CD4-positive, alpha-beta memory T cell (primary cell): ENCODE data around the gene SSUH2. TPM values are rescaled to one million over a fixed set of nuclear protein-coding genes. Genes with fewer than 3 reads are reported as not detected.
A peak's percentile ranks its signal among the peaks of the same experiment; 100 is the strongest.

ENCODE experiments used
- CTCF ChIA-PET: fragments of 350-600 bp; sonication (Branson Sonifier 250); formaldehyde crosslinking; loops from one replicate; lab custom pipeline; 2021; ENCODE audit warnings: inconsistent platforms; ENCODE audit not compliant: partially characterized antibody; lab: Charles Lee
- POLR2A ChIA-PET: fragments of 350-600 bp; sonication (Branson Sonifier 250); formaldehyde crosslinking; loops from one replicate; lab custom pipeline; 2021; ENCODE audit not compliant: partially characterized antibody; lab: Charles Lee
- DNase-seq, 5 donors: peaks; one replicate each; pipeline versions ENCODE4 v3.0.0 to v3.0.0-alpha.2; 2020 to 2022; ENCODE audit warnings: mixed read lengths in 1 of 5
- H3K27ac ChIP-seq: one replicate; pipeline ENCODE4 v1.7.0; 2013; ENCODE audit warnings: low read depth, low read length
- H3K27me3 ChIP-seq: 2 replicates; pipeline ENCODE4 v1.7.0; 2013; ENCODE audit warnings: mild to moderate bottlenecking, low read length, moderate library complexity; ENCODE audit not compliant: insufficient read depth
- H3K36me3 ChIP-seq: 2 replicates; pipeline ENCODE4 v1.7.0; 2013; ENCODE audit warnings: mild to moderate bottlenecking, low read length, moderate library complexity; ENCODE audit not compliant: insufficient read depth
- H3K4me1 ChIP-seq: 2 replicates; pipeline ENCODE4 v1.7.0; 2013; ENCODE audit warnings: mild to moderate bottlenecking, low read length, moderate library complexity; ENCODE audit not compliant: insufficient read depth
- H3K4me3 ChIP-seq, 2 donors: one replicate each; pipeline ENCODE4 v1.7.0; 2013; ENCODE audit warnings: low read length in 2 of 2, mild to moderate bottlenecking in 1 of 2
- H3K9me3 ChIP-seq, 2 donors: one replicate each; pipeline ENCODE4 v1.7.0; 2013; ENCODE audit warnings: low read length in 2 of 2, control low read depth in 1 of 2; ENCODE audit not compliant: control insufficient read depth in 1 of 2
- H3K27ac Mint-ChIP-seq, 7 donors: one replicate each; pipeline ENCODE4 v1.8.0; 2020 to 2021; ENCODE audit warnings: mixed read lengths in 7 of 7, mild to moderate bottlenecking in 6 of 7, inconsistent platforms in 3 of 7, moderate library complexity in 3 of 7
- H3K27me3 Mint-ChIP-seq, 2 donors: one replicate each; pipeline ENCODE4 v1.8.0; 2020 to 2021; ENCODE audit warnings: mixed read lengths in 2 of 2
- H3K36me3 Mint-ChIP-seq, 2 donors: one replicate each; pipeline ENCODE4 v1.8.0; 2020 to 2021; ENCODE audit warnings: mixed read lengths in 2 of 2, inconsistent platforms in 1 of 2, mild to moderate bottlenecking in 1 of 2
- H3K4me1 Mint-ChIP-seq, 4 donors: one replicate each; pipeline ENCODE4 v1.8.0; 2020 to 2021; ENCODE audit warnings: mixed read lengths in 4 of 4, mild to moderate bottlenecking in 1 of 4
- H3K4me3 Mint-ChIP-seq, 8 donors: one replicate each; pipeline ENCODE4 v1.8.0; 2020 to 2021; ENCODE audit warnings: mixed read lengths in 8 of 8, mild to moderate bottlenecking in 7 of 8, moderate library complexity in 6 of 8, inconsistent platforms in 3 of 8
- H3K9me3 Mint-ChIP-seq, 8 donors: one replicate each; pipeline ENCODE4 v1.8.0; 2020 to 2021; ENCODE audit warnings: mixed read lengths in 8 of 8, mild to moderate bottlenecking in 5 of 8, inconsistent platforms in 3 of 8, moderate library complexity in 1 of 8
- intact Hi-C: fragments of 100-400 bp; cut with micrococcal nuclease; formaldehyde crosslinking; loops from one replicate; pipeline ENCODE4 v1.15.1; 2023
- polyA plus RNA-seq, 2 donors: library from polyadenylated mRNA; unstranded; fragments of 300-500 nt; fragmentation: Illumina TruSeq; gene quantifications; one replicate each; pipeline ENCODE4 v1.2.3, GENCODE V29; 2021
- total RNA-seq, 2 experiments: library from RNA; stranded (reverse); gene quantifications; one replicate each; pipeline ENCODE4 v1.2.3, GENCODE V29; 2021

Gene SSUH2
- total and polyA plus RNA-seq, 4 experiments from 2014 or later, result not detected

DNA sequence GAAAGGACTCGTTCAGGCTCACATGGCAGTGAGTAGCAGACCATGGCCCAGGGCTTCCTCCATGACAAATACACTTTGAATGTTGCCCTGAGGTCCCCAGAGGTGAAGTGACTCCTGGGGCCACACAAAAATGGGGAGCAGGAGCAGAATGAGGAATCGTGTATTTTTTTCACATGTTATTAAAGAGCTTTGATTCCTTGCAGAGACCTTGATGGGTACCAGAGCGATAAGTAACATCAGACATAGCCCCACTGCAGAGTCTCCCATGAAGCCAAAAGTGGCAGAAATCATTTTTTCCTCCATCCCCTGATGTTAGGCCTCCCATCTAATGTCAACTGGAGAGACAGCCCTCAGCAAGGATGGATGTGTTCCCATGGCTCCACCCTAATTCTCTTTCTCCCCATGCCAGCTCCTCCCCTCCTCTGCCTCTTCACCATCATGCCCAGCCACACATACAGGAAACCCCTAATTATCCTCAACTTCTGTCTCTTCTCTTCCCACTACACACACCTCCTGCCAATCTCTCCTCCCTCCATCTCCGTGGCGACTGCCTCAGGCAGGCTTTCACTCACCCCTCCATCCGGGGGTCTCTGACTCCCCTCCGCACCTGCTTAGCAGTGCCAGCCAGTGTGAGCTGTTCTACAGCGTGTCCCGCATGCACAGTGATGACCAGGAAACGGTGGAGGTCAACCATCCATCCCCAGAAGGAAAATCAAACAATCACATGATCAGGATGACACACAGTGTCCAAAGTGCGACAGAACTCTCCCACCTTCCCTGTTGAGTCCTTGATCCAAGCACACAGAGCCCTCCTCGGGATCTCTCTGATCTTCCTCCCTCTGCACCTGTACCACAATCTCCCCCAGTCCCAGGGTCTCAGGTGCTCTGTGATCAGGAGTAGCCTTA, 7.1 kb upstream of the SSUH2 start:
- POLR2A ChIA-PET, result no interaction called here
- H3K9me3 Mint-ChIP-seq, result peaks cover 0 to 8% (median 0%) of the 10 kb centered on the region in 8 donors
- no peaks in the 10 kb centered on the region for H3K4me1 Mint-ChIP-seq

DNA sequence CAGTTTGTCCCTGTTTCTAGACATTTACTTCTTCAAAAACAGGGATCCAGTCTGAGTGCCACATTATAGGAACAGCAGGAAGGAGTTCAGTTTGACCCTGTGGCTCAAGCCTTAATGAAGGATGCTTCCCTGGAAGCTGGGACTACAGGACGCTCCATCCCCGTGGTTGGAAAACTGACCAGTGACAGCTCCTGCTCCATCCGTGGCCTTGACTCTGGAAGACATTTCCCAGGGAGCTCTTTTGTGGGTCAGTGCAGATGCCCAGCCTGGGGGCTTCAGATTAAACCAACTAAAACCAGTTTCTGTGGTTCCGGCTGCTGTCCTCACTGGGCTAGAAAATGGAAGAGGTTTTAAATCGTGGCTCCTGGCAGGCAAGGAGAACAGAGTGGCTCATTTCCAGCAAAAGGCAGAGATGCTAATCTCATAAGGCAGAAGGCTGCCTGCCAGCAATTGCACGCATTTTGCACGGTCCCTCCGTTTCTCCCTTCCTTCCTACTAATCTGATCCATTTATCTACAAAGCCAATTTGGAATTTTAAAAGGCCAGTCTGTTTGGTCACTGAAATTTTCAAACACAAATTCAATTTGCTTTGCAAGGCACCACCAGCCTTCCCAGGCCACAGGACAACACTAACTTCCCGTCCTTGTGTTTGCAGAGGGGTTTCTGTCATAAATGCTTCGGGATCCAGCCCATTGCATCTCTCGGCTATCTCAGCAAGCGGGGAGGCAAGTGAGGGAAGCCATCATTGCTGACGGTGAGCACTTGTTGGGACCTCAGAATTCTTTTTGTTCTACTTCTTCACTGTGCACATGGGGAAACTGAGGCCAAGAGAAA, 6.2 kb upstream of the SSUH2 start:
- Histone ChIP-seq H3K9me3 (no peaks in the 10 kb centered on the region), H3K36me3 (no peaks in the 10 kb centered on the region), H3K4me3 (no peak overlapping the region), H3K27ac (no peak overlapping the region), H3K27me3 (no peaks in the 10 kb centered on the region), H3K4me1 (no peaks in the 10 kb centered on the region)
- intact Hi-C loops, result no loop called here
- ChIA-PET POLR2A (no interaction called here), CTCF (no interaction called here)
- H3K36me3 Mint-ChIP-seq, result no peaks in the 10 kb centered on the region
- H3K27me3 Mint-ChIP-seq, result peaks cover 11% of the 10 kb centered on the region in 2 donors
- DNase-seq, result no peak
- H3K27ac Mint-ChIP-seq, result no peak overlapping the region
- no peaks in the 10 kb centered on the region for H3K4me1 Mint-ChIP-seq
- H3K4me3 Mint-ChIP-seq, result no peak overlapping the region
- H3K9me3 Mint-ChIP-seq, result peaks cover 0 to 6% (median 0%) of the 10 kb centered on the region in 8 donors

More for the DNA sequence above, 7.1 kb upstream of the SSUH2 start:
- Histone ChIP-seq H3K9me3 (no peaks in the 10 kb centered on the region), H3K4me1 (no peaks in the 10 kb centered on the region), H3K27me3 (no peaks in the 10 kb centered on the region), H3K4me3 (no peak overlapping the region), H3K27ac (no peak overlapping the region), H3K36me3 (no peaks in the 10 kb centered on the region)
- Mint-ChIP-seq H3K27me3 (peaks cover 11% of the 10 kb centered on the region in 2 donors), H3K27ac (no peak overlapping the region), H3K4me3 (no peak overlapping the region), H3K36me3 (no peaks in the 10 kb centered on the region)
- intact Hi-C loops, result no loop called here
- CTCF ChIA-PET, result no interaction called here
- no peak for DNase-seq

DNA sequence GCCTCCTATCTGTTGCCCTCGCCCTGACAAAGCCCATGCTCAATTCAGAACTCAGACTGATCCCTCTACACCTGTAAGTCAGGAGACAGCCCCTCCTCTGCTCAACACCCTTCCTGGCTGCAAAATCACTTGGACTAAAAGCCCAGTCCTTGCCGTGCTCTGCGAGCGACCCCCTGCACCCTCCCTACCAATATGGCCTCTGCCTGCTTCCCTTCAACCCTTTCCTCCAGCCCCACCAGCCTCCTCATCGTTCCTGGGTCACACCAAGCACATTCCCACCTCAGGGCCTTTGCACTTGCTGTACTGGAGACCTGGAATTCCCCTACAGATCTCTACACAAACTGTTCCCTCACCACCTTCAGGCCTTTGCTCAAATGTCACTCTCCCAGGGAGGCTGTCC, 5.2 kb upstream of the SSUH2 start:
- Mint-ChIP-seq H3K27ac (no peak overlapping the region), H3K36me3 (no peaks in the 10 kb centered on the region), H3K27me3 (peaks cover 9 to 11% of the 10 kb centered on the region in 2 donors), H3K4me1 (no peaks in the 10 kb centered on the region), H3K9me3 (peaks cover 0 to 6% (median 0%) of the 10 kb centered on the region in 8 donors), H3K4me3 (no peak overlapping the region)
- intact Hi-C loops, result no loop called here
- Histone ChIP-seq H3K27me3 (no peaks in the 10 kb centered on the region), H3K4me1 (no peaks in the 10 kb centered on the region), H3K9me3 (no peaks in the 10 kb centered on the region), H3K36me3 (no peaks in the 10 kb centered on the region), H3K4me3 (no peak overlapping the region), H3K27ac (no peak overlapping the region)
- ChIA-PET CTCF (no interaction called here), POLR2A (no interaction called here)
- DNase-seq, result no peak

- H3K27ac ChIP-seq, result no peak overlapping the region
Measured at GRCh38 chr3:8648909-8649741, 4.5 kb upstream of the SSUH2 start.

DNA sequence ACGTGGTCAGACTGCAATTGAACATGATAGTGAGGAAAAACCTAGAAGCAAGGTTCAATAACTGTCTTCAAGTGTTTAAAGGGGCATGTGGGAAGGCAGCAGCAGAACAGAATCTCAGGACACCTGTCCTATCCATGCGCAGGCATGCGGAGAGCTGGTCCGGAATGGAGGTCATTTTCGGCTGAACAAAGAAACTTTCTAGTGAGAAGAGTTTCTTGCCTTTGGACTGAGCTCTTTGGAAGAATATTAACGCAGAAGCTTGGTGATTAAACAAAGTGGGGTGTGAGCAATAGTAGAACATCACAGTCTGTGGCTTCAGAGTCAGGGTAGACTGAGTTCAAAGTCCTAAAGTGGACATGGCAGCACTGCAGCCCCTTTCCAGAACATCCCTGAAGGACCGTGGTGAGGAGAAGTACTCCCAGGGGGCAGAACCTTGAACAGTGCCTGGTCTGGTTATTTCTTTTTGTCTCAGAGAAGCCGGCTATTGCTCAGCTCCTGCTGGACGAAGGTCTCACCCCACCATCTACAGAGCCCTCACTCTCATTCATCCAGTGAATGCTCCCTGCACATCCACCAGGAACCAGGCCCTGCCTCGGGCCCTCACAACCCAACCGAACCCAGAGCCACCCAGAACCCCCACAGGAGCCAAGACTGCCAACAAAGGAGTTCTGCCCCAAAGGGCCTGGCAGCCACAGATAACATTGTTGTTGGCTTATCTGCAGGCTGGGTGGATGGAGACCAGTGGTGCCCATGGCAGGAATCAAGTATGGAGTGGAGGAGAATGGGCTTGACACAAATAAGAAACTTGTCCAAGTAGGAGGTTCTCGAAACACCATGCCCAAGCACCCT, 2.8 kb upstream of the SSUH2 start:
- no peaks in the 10 kb centered on the region for H3K27me3 ChIP-seq
- POLR2A ChIA-PET, result no interaction called here
- H3K27ac Mint-ChIP-seq, result no peak overlapping the region
- peaks cover 0 to 2% (median 0%) of the 10 kb centered on the region in 8 donors for H3K9me3 Mint-ChIP-seq
- no peaks in the 10 kb centered on the region for H3K36me3 Mint-ChIP-seq
- H3K4me1 Mint-ChIP-seq, result no peaks in the 10 kb centered on the region
- intact Hi-C loops, result no loop called here
- H3K9me3 ChIP-seq, result no peaks in the 10 kb centered on the region
- H3K4me1 ChIP-seq, result no peaks in the 10 kb centered on the region
- H3K27ac ChIP-seq, result no peak overlapping the region
- DNase-seq, result no peak
- H3K4me3 ChIP-seq, result no peak overlapping the region
- H3K27me3 Mint-ChIP-seq, result peaks cover 5 to 11% of the 10 kb centered on the region in 2 donors
- H3K36me3 ChIP-seq, result no peaks in the 10 kb centered on the region
- CTCF ChIA-PET, result no interaction called here
- H3K4me3 Mint-ChIP-seq, result no peak overlapping the region

More at GRCh38 chr3:8648909-8649741, 4.5 kb upstream of the SSUH2 start:
- Mint-ChIP-seq H3K9me3 (peaks cover 0 to 2% (median 0%) of the 10 kb centered on the region in 8 donors), H3K27ac (peak overlapping the region in 1 of 7 donors; percentile 73), H3K36me3 (no peaks in the 10 kb centered on the region), H3K4me1 (no peaks in the 10 kb centered on the region), H3K27me3 (peaks cover 6 to 11% of the 10 kb centered on the region in 2 donors), H3K4me3 (no peak overlapping the region)
- intact Hi-C loops, result no loop called here
- H3K4me3 ChIP-seq, result no peak overlapping the region
- no peaks in the 10 kb centered on the region for H3K36me3 ChIP-seq
- ChIA-PET POLR2A (no interaction called here), CTCF (no interaction called here)
- H3K9me3 ChIP-seq, result no peaks in the 10 kb centered on the region
- DNase-seq, result no peak
- H3K4me1 ChIP-seq, result no peaks in the 10 kb centered on the region
- no peaks in the 10 kb centered on the region for H3K27me3 ChIP-seq

DNA sequence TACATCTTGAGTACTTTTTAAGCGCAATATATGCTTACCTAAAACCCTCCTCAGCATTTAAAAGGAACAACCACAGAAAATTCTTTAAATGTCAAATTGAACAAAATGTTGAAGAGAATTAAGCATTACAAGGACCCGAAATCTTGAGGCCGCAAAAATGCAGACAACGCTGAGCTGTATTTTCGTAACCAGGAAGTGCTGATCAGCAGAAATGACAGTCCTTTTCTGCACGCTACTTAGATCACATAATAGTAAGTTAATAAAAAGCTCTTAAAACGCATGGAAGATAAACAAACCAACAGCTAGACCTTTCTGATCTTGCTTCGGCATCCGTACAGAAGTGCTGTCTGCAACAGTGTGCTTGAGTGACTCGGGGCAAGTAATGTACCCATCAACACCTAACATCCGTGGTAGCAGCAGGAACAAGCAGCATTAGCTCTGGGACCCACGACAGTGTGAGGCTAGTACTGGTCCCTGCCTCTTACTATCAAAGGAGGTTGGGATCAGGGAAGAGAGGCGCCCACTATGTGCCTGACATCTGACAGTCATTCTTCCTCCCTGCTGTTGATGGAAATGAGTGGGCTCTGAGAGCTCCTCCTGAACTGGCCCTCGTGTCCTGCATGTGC, 1.8 kb upstream of the SSUH2 start:
- Mint-ChIP-seq H3K4me1 (no peaks in the 10 kb centered on the region), H3K9me3 (peaks cover 0 to 2% (median 0%) of the 10 kb centered on the region in 8 donors), H3K27me3 (peaks cover 2 to 8% of the 10 kb centered on the region in 2 donors), H3K27ac (no peak overlapping the region), H3K36me3 (no peaks in the 10 kb centered on the region), H3K4me3 (no peak overlapping the region)
- no peaks in the 10 kb centered on the region for H3K27me3 ChIP-seq
- H3K4me3 ChIP-seq, result no peak overlapping the region
- no peaks in the 10 kb centered on the region for H3K9me3 ChIP-seq
- H3K36me3 ChIP-seq, result no peaks in the 10 kb centered on the region
- ChIA-PET CTCF (no interaction called here), POLR2A (no interaction called here)
- H3K27ac ChIP-seq, result no peak overlapping the region
- intact Hi-C loops, result no loop called here
- no peak for DNase-seq
- no peaks in the 10 kb centered on the region for H3K4me1 ChIP-seq
